Measurements from ENCODE around the gene KLHL7. TPM values are rescaled to one million over a fixed set of nuclear protein-coding genes. Genes with fewer than 3 reads are reported as not detected.
"Not testable (repeated sequence)": the region's sequence is repeated elsewhere in the genome, so short reads cannot be mapped to it uniquely, and the experiment has no call there.

The KLHL7 gene
- total RNA-seq, 3 donors from 2014 or later = 15.6 to 25.5 (median 21.3) TPM

DNA sequence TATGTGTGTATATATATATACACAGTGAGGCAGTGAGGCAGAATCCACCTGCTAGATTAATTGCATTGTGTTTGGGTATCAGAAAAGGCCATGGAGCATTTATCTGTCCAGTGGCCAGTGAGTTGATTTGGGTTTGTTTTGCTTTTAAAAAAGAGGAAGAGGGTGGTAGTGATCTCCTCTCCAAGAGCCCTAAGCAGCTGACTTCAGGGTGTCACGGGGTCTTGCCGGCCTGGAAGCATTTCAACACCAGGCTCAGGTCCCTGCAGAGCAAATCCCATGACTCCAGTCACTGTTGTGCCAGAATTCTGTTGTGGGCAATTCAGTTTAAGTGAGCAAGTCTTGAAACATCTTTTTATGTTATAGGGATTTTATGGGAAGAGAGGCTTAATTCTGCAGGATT lies 110.4 kb downstream of the KLHL7 start:
- DNase-seq = peak in 1 of 3 donors; percentile 38
- H3K4me1 ChIP-seq (ENCODE audit: low read depth) = no peaks in the 10 kb centered on the region
- TF ChIP-seq, protein P1, sequence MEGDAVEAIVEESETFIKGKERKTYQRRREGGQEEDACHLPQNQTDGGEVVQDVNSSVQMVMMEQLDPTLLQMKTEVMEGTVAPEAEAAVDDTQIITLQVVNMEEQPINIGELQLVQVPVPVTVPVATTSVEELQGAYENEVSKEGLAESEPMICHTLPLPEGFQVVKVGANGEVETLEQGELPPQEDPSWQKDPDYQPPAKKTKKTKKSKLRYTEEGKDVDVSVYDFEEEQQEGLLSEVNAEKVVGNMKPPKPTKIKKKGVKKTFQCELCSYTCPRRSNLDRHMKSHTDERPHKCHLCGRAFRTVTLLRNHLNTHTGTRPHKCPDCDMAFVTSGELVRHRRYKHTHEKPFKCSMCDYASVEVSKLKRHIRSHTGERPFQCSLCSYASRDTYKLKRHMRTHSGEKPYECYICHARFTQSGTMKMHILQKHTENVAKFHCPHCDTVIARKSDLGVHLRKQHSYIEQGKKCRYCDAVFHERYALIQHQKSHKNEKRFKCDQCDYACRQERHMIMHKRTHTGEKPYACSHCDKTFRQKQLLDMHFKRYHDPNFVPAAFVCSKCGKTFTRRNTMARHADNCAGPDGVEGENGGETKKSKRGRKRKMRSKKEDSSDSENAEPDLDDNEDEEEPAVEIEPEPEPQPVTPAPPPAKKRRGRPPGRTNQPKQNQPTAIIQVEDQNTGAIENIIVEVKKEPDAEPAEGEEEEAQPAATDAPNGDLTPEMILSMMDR (IDR thresholded peaks at IDR 0.05) = no peak
- no peak overlapping the region for H3K4me3 ChIP-seq
- H3K36me3 ChIP-seq (ENCODE audit: low read depth) = no peaks in the 10 kb centered on the region
- no peak for ATAC-seq
- intact Hi-C loops (cut with DNase I, micrococcal nuclease) = no loop called here
- H3K9me3 ChIP-seq = no peaks in the 10 kb centered on the region

DNA sequence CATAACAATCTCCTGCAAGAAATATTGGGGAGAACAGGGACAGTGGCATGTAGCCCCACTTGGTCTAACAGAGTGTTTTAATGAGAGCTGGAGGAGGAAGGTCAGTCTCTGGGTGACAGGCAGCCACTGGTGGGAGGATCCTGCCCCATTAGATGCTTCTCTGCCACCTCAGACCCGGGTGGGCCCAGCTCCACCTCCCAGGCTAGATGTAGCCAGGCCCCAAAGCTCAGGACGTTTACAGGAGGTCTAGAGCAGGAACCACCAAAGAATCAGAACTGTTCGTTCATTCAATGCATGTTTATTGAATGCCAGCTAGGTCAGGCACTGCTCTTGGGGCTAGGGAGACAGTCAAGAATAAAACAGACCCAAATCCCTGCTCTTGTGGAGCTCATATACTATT lies 112.6 kb downstream of the KLHL7 start:
- Histone ChIP-seq H3K9me3 (no peaks in the 10 kb centered on the region), H3K36me3 (ENCODE audit: low read depth) (no peaks in the 10 kb centered on the region), H3K4me1 (ENCODE audit: low read depth) (no peaks in the 10 kb centered on the region), H3K4me3 (no peak overlapping the region)
- intact Hi-C loops (cut with DNase I, micrococcal nuclease) = no loop called here
- ATAC-seq = no peak
- no peak for DNase-seq
- TF ChIP-seq, protein P1 (IDR thresholded peaks at IDR 0.05) = no peak

DNA sequence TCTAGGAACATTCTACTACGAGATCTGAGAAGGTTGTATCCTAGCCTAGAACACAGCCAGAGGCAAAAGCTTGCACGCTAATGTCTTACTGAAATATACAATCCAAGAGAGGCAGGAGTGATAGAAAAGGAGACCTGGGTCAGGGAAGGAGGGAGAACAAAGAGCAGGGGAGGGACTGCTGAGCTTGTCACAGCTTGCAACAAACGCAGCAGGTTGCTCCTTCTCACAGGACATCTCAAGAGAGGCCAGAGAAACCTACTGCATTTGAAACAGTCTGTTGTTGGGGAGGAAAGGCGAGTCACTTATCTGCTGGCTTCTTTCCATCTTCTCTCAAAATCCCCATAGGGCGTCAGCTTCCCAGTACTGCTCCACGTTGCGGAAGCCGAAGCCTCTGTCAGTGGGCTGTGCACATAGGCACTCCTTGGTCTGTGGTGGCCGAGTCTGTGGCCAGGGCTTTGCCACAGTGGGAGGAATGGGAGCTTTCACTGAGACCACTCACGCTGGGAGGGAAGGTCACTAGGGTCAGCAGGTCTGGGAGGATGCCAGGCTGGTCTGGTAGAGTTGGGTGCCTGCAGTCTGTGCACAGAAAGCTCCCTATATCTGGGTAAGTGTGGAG lies 115.2 kb downstream of the KLHL7 start:
- DNase-seq (no peak), ATAC-seq (no peak)
- no peaks in the 10 kb centered on the region for H3K4me1 ChIP-seq (ENCODE audit: low read depth)
- no peaks in the 10 kb centered on the region for H3K36me3 ChIP-seq (ENCODE audit: low read depth)
- intact Hi-C loops (cut with DNase I, micrococcal nuclease) = no loop called here
- no peaks in the 10 kb centered on the region for H3K9me3 ChIP-seq
- no peak overlapping the region for H3K4me3 ChIP-seq
- TF ChIP-seq, protein P1 (IDR thresholded peaks at IDR 0.05) = no peak

DNA sequence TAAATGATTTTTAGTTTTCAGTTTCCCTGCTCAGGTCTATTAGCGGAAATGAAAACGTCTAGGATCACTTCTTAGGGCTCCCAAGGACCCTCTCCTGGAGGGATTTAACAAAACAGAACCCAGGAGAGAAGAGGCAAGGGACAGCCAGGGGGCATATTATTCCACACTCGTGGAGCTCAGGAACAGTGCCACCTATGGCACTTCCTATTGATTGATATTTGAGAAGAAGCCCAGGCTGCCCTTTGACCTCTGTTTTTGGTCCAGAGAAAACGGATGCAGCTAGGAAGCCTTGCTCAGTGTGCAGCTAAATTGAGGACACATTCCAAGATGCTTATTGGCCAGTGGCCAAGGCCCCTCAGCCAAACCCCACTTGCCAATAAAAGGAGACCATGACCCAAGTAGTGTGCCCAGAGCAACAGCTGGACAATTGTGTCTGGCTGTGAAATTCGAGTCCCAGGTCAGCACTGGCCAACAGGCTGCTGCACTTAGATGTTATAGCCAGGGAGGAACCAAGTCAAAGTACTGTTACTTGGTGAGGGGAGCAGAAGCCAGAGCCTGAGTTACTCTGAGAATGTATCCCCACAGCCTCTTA lies 117.0 kb downstream of the KLHL7 start:
- ATAC-seq = no peak
- Histone ChIP-seq H3K4me3 (no peak overlapping the region), H3K36me3 (ENCODE audit: low read depth) (no peaks in the 10 kb centered on the region), H3K9me3 (no peaks in the 10 kb centered on the region), H3K4me1 (ENCODE audit: low read depth) (no peaks in the 10 kb centered on the region)
- TF ChIP-seq, protein P1 (IDR thresholded peaks at IDR 0.05) = no peak
- no peak for DNase-seq
- intact Hi-C loops (cut with DNase I, micrococcal nuclease) = no loop called here

DNA sequence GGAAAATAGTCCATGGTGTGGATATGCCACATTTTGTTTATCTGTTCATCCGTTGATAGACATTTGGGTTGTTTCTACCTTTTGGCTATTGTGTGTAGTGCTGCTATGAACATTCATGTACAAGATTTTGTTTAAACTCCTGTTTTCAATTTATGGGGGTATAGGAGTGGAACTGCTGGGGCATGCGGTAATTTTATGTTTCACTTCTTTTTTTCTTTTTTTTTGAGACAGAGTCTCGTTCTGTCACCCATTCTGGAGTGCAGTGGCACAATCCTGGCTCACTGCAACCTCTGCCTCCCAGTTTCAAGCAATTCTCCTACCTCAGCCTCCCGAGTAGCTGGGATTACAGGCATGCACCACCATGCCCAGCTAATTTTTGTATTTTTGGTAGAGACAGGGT lies 118.8 kb downstream of the KLHL7 start:
- H3K4me3 ChIP-seq; H3K9me3 ChIP-seq; ATAC-seq; H3K4me1 ChIP-seq (ENCODE audit: low read depth); intact Hi-C loops (cut with DNase I, micrococcal nuclease); H3K36me3 ChIP-seq (ENCODE audit: low read depth); DNase-seq: not testable (repeated sequence)

DNA sequence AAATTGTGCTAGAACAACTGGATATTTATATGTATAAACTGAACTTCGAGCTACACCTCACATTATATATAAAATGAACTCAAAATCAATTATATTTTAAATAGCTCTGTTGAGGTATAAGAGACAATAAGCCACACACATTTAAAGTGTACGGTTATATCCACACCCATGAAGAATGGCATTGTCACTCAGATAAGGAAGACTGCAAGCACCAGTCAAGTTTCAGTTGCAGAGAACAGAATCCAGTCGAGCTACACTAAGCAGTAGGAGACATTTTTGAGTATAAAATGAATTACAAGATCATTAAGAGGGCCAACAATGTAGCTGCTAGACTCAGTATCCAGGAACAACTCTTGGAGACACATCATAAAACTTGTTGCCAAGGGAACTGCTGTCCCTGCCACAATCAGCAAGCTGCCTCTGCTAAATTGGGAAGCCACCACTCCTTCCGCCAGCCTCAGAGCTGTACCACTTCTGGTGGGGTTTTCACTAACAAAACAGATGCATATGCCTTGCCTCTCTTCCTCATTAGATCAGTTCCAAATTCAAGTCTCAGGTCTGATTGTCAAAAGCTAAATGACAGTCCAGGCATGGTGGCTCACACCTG lies 121.4 kb downstream of the KLHL7 start:
- intact Hi-C loops (cut with DNase I, micrococcal nuclease) = no loop called here

More for the DNA sequence above, 121.4 kb downstream of the KLHL7 start:
- H3K36me3 ChIP-seq (ENCODE audit: low read depth) = no peaks in the 10 kb centered on the region
- H3K4me1 ChIP-seq (ENCODE audit: low read depth) = no peaks in the 10 kb centered on the region
- TF ChIP-seq, protein P1 (IDR thresholded peaks at IDR 0.05) = no peak
- DNase-seq (no peak), ATAC-seq (no peak)
- H3K9me3 ChIP-seq = no peaks in the 10 kb centered on the region
- H3K4me3 ChIP-seq = no peak overlapping the region

Measured in mucosa of descending colon (tissue), 3 donors.